CD4-positive, alpha-beta T cell (primary cell): ENCODE results near the gene BMPR1A. TPM values are rescaled to one million over a fixed set of nuclear protein-coding genes. Genes with fewer than 3 reads are reported as not detected.
A peak's percentile ranks its signal among the peaks of the same experiment; 100 is the strongest.

Experiments
- ATAC-seq: fragments of 200-7000 bp; cut with Tn5 transposase; one replicate; pipeline ENCODE4 v1.10.0; 2022; ENCODE audit warnings: mild to moderate bottlenecking; ENCODE audit not compliant: poor library complexity
- CTCF ChIA-PET: fragments of 350-600 bp; sonication (Branson Sonifier 250); formaldehyde crosslinking; loops from one replicate; lab custom pipeline; 2021; ENCODE audit warnings: antibody characterized with exemption, inconsistent platforms; lab: Charles Lee
- POLR2A ChIA-PET: fragments of 350-600 bp; sonication (Branson Sonifier 250); formaldehyde crosslinking; loops from one replicate; lab custom pipeline; 2021; ENCODE audit warnings: antibody characterized with exemption, inconsistent platforms; lab: Charles Lee
- DNase-seq, 14 experiments: peaks; one replicate each; pipeline ENCODE4 v3.0.0-alpha.2; 2013 to 2020; ENCODE audit warnings: mixed read lengths in 2 of 14
- H3K27ac ChIP-seq, 2 donors: one replicate each; pipeline versions ENCODE4 v1.5.1 to v1.7.0; 2013; ENCODE audit warnings: low read length in 2 of 2, low read depth in 1 of 2, mild to moderate bottlenecking in 1 of 2
- H3K27me3 ChIP-seq, 2 experiments: 1 replicate in 1 of 2; 2 replicates in 1 of 2; pipeline versions ENCODE4 v1.6.1 to v1.7.0; 2013; ENCODE audit warnings: low read length in 2 of 2, control low read depth in 1 of 2, mild to moderate bottlenecking in 1 of 2, moderate library complexity in 1 of 2; ENCODE audit not compliant: insufficient read depth in 2 of 2, control insufficient read depth in 1 of 2
- H3K36me3 ChIP-seq: one replicate; pipeline ENCODE4 v1.6.1; 2013; ENCODE audit warnings: low read length, control low read depth; ENCODE audit not compliant: insufficient read depth
- H3K4me1 ChIP-seq: one replicate; pipeline ENCODE4 v1.6.1; 2013; ENCODE audit warnings: low read length, control low read depth; ENCODE audit not compliant: insufficient read depth
- H3K4me3 ChIP-seq: one replicate; pipeline ENCODE4 v1.5.1; 2013; ENCODE audit warnings: mild to moderate bottlenecking, low read length, moderate library complexity
- H3K9me3 ChIP-seq, 2 experiments: 1 replicate in 1 of 2; 2 replicates in 1 of 2; pipeline versions ENCODE4 v1.6.1 to v1.7.0; 2013; ENCODE audit warnings: low read length in 2 of 2, mild to moderate bottlenecking in 2 of 2, control low read depth in 1 of 2, moderate library complexity in 1 of 2; ENCODE audit not compliant: control insufficient read depth in 1 of 2, insufficient read depth in 1 of 2
- H3K27ac Mint-ChIP-seq: one replicate; pipeline ENCODE4 v1.8.0; 2020; ENCODE audit warnings: mixed read lengths
- H3K27me3 Mint-ChIP-seq: one replicate; pipeline ENCODE4 v1.8.0; 2021; ENCODE audit warnings: mixed read lengths
- H3K36me3 Mint-ChIP-seq: one replicate; pipeline ENCODE4 v1.8.0; 2021; ENCODE audit warnings: low read depth, mixed read lengths
- H3K4me1 Mint-ChIP-seq: one replicate; pipeline ENCODE4 v1.8.0; 2021; ENCODE audit warnings: low read depth, mixed read lengths
- H3K4me3 Mint-ChIP-seq: one replicate; pipeline ENCODE4 v1.8.0; 2020; ENCODE audit warnings: mild to moderate bottlenecking, mixed read lengths
- H3K9me3 Mint-ChIP-seq: one replicate; pipeline ENCODE4 v1.8.0; 2020; ENCODE audit warnings: mixed read lengths
- CTCF ChIP-seq: fragments of 200-600 bp; IDR thresholded peaks from one replicate; pipeline ENCODE4 v1.8.0; 2022; ENCODE audit warnings: antibody characterized with exemption, mild to moderate bottlenecking
- intact Hi-C, 2 experiments: fragments of 100-400 bp; cut with DNase I in 1 of 2; cut with micrococcal nuclease in 1 of 2; formaldehyde crosslinking; loops; one replicate each; pipeline versions ENCODE4 v1.15.1 to v1.9.0; 2023 to 2025; cut with DNase I, micrococcal nuclease
- total RNA-seq, 174 experiments: library from RNA in 2 of 174; stranded (reverse) in 2 of 174; gene quantifications; one replicate each; pipeline ENCODE4 v1.2.3 and lab custom pipeline; 2021 to 2026

Gene BMPR1A
- total RNA-seq, 2 experiments from 2014 or later = 1.9 to 2.6 TPM

- Mint-ChIP-seq H3K4me1 (no peaks in the 10 kb centered on the region), H3K27ac (no peak within 1 kb of the TSS), H3K27me3 (peaks cover 3% of the 10 kb centered on the region), H3K4me3 (no peak within 1 kb of the TSS), H3K9me3 (no peaks in the 10 kb centered on the region), H3K36me3 (no peaks in the 10 kb centered on the region)
- Histone ChIP-seq H3K27me3 (no peaks in the 10 kb centered on the region), H3K9me3 (peaks cover 0 to 11% of the 10 kb centered on the region in 2 experiments), H3K4me1 (peaks cover 43% of the 10 kb centered on the region), H3K4me3 (no peak within 1 kb of the TSS), H3K36me3 (no peaks in the 10 kb centered on the region), H3K27ac (no peak within 1 kb of the TSS)
- DNase-seq (peak in 1 of 14 experiments; percentile 8), ATAC-seq (no peak)
- ChIA-PET POLR2A (no interaction called here), CTCF (no interaction called here)
- intact Hi-C loops = no loop called here
- TF ChIP-seq CTCF = no peak
Measured at GRCh38 chr10:86958116-86958900, 201.9 kb downstream of the BMPR1A start, which contains the start of gene SNCG. Gene SNCG, plus strand, starts transcription at chr10:86958599. Its CDS starts 99 bp downstream, at chr10:86958698.

- CTCF ChIA-PET = no interaction called here
- H3K4me3 Mint-ChIP-seq = no peak overlapping the region
- H3K27ac Mint-ChIP-seq = no peak overlapping the region
- POLR2A ChIA-PET = no interaction called here
- Histone ChIP-seq H3K27me3 (no peaks in the 10 kb centered on the region), H3K4me3 (no peak overlapping the region), H3K27ac (no peak overlapping the region), H3K36me3 (no peaks in the 10 kb centered on the region), H3K4me1 (peaks cover 43% of the 10 kb centered on the region), H3K9me3 (peaks cover 0 to 3% of the 10 kb centered on the region in 2 experiments)
- no peak for ATAC-seq
- no peaks in the 10 kb centered on the region for H3K36me3 Mint-ChIP-seq
- no peak for TF ChIP-seq CTCF
- intact Hi-C loops = no loop called here
- no peaks in the 10 kb centered on the region for H3K4me1 Mint-ChIP-seq
- peak in 2 of 14 experiments; percentile 5 to 12 for DNase-seq
- peaks cover 3% of the 10 kb centered on the region for H3K27me3 Mint-ChIP-seq
- H3K9me3 Mint-ChIP-seq = no peaks in the 10 kb centered on the region
Measured at GRCh38 chr10:86958901-86959736, 202.7 kb downstream of the BMPR1A start.

GRCh38 chr10:86959737-86960002, 203.3 kb downstream of the BMPR1A start:
- Histone ChIP-seq H3K27me3 (no peaks in the 10 kb centered on the region), H3K4me3 (no peak overlapping the region), H3K36me3 (no peaks in the 10 kb centered on the region), H3K9me3 (no peaks in the 10 kb centered on the region), H3K27ac (no peak overlapping the region), H3K4me1 (peaks cover 43% of the 10 kb centered on the region)
- Mint-ChIP-seq H3K36me3 (no peaks in the 10 kb centered on the region), H3K9me3 (no peaks in the 10 kb centered on the region), H3K4me3 (no peak overlapping the region), H3K27me3 (peaks cover 3% of the 10 kb centered on the region), H3K27ac (no peak overlapping the region), H3K4me1 (no peaks in the 10 kb centered on the region)
- intact Hi-C loops = loop anchor here (10.0 kb wide), 2 partner anchors 275 to 555 kb away; no protein-coding TSS in a partner anchor
- no peak for TF ChIP-seq CTCF
- ChIA-PET CTCF (interaction anchor here (1.5 kb wide), 1 partner anchor 10 kb away, joined by 8 read pairs; no protein-coding TSS in a partner anchor), POLR2A (no interaction called here)
- ATAC-seq = no peak
- peak in 1 of 14 experiments; percentile 2 for DNase-seq
